ENCODE data around the gene RPL5. TPM values are rescaled to one million over a fixed set of nuclear protein-coding genes. Genes with fewer than 3 reads are reported as not detected.

RPL5 gene
- total RNA-seq, 1 donor from 2014 or later = 965 TPM

- DNase-seq (ENCODE audit: extremely low read depth, low read depth, low spot score) = no peak
Observed at GRCh38 chr1:92817986-92818764, 13.7 kb upstream of the RPL5 start.

DNA sequence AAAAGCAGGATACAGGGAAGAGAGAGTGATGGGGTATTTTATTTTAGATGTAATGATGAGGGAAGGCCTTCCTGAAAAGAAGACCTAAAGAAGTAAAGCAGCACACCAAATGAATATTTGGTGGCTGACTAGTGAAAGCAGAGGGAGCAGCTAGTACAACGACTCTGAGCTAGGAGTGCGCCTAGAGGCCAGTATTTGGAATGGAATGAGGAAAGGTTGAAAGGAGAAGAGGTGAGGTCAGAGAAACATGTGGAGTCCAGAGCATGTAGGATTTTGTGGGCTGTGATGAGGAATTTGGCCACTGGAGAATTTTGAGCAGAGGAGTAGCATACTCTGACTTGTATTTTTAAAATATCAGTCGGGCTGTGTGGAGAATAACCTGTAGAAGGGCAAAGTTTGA, 11.8 kb upstream of the RPL5 start:
- no peak for DNase-seq (ENCODE audit: extremely low read depth, low read depth, low spot score)

DNA sequence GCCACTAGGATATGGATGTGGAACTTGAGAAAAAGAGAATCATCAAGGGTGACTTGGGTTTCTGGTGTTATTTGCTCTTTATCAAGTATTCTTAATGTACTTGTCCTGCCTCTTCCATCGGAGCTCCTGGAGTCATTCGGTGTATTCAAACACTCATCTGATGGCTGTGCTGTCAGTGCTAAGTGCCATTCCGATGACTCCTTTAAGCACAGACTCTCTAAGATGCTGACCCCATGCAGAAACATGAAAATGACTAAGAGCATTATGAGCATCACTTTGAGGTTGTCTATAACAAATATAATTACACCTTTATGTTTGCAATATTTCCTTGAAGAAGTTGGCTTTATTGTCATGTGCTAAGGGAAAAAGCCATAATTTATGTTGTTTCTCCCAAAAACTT, 11.3 kb upstream of the RPL5 start:
- DNase-seq (ENCODE audit: extremely low read depth, low read depth, low spot score) = no peak

DNA sequence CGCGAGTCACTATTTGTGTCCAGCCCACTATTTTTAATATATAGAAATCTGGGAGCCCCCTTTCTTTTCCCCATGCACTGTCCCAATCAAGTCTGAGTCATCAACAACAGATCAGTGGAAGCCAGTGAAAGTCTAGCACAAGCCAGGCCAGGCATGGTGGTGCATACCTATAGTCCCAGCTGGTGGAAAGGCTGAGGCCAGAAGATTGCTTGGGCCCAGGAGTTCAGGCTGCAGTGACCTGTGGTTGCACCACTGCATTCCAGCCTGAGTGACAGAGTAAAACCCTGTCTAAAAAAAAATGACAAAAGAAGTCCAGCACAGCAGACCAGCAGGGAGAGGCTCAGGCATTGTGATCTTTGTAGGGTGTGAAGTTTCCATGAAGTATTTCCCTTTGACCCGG, 9.0 kb upstream of the RPL5 start:
- DNase-seq (ENCODE audit: extremely low read depth, low read depth, low spot score) = no peak

GRCh38 chr1:92826792-92827191, 5.0 kb upstream of the RPL5 start:
- no peak for DNase-seq (ENCODE audit: extremely low read depth, low read depth, low spot score)

DNA sequence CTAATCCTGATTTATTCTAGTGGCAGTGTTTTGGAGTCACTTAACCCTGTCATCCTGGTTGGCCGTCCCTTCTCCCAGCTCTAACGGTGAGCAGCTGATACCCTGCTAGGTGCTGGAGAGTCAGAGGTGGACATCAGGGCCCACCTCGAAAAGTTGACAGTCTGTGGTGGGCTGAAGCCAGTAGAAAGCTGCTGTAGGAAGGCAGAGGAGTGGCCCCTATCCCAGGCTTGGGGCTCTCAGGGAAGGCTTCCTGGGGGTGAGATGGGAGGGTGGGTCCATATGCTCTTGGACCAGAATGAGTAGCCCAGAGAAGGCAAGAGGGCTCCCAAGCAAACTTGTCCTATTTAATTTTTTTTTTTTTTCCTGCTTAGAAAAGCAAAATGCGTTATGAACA, 475 bp upstream of the RPL5 start:
- DNase-seq (ENCODE audit: extremely low read depth, low read depth, low spot score) = no peak

DNA sequence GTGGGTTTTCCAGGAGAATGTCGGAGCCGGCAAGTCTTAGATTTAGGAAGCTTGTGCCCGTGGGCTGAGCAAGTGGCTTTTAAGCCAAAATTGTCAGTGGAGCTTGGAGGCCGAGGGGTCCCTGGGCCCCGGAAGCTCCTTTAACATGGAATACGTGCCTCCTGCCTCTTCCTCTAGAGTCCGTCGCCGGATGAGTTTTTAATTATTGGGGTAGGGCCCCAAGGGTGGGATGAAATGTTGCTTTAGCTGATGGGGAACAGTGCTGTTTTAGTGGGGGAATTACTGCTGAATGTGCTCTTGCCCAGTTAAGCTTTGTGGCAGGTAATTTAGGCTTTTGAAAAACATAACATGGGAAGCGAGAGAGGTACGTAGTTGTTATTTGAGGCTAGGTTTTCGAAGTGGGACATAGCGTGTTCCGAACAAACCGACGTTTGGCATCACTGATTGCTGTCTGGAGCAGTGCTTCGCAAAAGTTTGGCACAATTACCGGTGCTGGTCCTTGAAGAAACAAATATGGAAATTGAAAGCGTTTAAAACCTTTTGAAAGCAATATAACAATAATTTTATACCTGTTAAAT, 786 bp downstream of the RPL5 start:
- no peak for DNase-seq (ENCODE audit: extremely low read depth, low read depth, low spot score)

- DNase-seq (ENCODE audit: extremely low read depth, low read depth, low spot score) = no peak
Observed at GRCh38 chr1:92833840-92834239, 2.0 kb downstream of the RPL5 start.

GRCh38 chr1:92834617-92835016, 2.8 kb downstream of the RPL5 start:
- DNase-seq (ENCODE audit: extremely low read depth, low read depth, low spot score) = no peak

GRCh38 chr1:92837062-92837461, 5.2 kb downstream of the RPL5 start:
- no peak for DNase-seq (ENCODE audit: extremely low read depth, low read depth, low spot score)

GRCh38 chr1:92838519-92838918, 6.7 kb downstream of the RPL5 start:
- no peak for DNase-seq (ENCODE audit: extremely low read depth, low read depth, low spot score)

DNA sequence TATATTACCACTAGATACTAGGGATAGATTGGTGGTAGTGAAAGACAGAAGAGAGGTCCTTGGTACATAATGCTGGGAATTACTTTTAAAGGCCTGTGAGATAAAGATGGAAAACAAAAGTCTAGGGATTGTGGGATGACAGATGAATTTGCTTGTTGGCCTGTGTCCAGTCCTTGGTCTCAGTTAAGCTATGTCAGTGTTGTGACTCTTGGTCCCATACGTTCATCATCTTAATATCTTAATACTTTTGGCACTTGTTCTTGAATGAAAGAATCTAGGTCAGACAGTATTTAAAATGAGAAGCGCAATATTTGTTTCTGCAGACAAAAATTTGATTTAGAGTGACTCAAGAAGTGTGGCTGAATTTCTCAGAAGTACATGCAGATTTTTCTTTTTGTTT, 7.6 kb downstream of the RPL5 start:
- no peak for DNase-seq (ENCODE audit: extremely low read depth, low read depth, low spot score)

DNA sequence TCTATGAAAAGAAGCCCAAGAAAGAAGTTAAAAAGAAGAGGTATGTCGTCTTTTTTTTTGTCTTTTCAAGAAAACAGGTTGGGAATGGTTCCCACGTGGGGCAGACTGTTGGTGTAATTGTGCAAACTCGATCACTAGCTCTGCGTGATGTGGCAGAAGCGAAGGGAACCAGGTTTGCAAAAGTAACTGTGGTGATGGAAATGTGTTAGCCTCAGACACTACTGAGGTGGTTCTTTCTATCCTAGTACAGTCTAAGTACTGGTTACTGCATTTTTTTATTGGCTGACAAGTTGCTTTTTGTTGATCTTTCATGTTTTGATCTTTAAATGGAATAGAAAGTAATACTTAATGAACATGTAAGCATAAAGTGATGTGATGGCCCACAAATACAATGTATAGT, 8.8 kb downstream of the RPL5 start:
- DNase-seq (ENCODE audit: extremely low read depth, low read depth, low spot score) = no peak

DNA sequence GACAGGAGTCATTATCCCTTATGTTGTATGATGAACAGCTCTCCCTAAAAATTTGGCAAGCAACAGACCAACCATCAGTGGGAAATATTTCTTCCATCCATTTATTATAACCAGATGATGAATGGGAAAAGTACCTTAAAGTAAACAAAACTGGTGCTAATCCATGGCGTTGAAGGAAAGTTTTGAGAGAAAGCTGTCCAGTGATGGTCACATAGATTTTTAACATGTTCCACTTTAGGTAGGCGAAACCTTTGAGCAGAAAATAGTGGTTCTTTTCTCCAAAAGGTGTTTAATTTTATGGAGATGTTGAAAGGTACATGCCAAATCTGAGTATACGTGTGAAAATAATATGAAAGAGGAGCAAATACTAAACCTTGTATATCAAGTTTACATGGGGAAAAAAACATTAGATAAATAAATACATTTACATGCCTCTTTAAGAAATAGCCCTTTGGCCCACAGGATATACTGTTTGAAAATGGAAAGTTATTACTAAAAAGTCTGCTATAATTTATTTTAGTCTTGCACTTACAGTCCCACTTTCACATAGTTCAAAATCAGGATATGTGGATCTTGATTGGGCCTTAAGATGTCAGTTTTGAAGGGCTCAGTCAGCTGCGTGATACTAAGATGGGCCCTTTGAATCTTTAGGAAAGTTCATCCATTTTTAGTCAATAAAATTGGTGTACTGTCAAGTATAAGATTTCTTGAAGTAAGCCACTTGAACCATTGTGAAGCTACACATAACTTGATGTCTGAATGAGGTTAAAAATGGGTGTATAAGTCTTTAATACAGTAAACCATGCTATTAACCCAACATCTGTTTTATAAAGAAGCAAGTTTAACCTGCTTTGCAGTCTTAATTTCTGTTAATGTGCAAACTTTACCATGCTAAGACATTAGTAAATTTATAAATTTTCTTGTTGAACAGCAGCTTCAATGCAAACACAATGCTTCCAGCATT, 10.5 kb downstream of the RPL5 start:
- no peak for DNase-seq (ENCODE audit: extremely low read depth, low read depth, low spot score)

DNA sequence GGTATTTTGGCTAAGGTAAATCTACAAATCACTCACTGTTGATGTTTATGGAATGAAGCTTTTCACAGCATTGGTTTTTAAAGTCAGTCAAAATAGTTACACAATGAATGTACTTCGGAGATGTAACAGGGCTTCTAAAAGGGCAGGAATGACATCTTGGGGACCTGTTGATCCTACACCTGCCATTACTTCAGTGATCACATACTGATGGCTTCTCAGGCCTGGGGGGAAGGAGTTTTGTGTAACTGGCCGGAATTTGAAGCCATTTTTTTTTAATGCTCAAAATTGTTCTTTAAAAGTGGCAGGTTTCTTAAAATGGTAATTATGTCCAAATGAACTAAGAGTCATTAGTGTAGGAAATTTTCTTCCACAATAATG, 11.2 kb downstream of the RPL5 start:
- no peak for DNase-seq (ENCODE audit: extremely low read depth, low read depth, low spot score)

- no peak for DNase-seq (ENCODE audit: extremely low read depth, low read depth, low spot score)
Observed at GRCh38 chr1:92843429-92844352, 11.9 kb downstream of the RPL5 start.

DNA sequence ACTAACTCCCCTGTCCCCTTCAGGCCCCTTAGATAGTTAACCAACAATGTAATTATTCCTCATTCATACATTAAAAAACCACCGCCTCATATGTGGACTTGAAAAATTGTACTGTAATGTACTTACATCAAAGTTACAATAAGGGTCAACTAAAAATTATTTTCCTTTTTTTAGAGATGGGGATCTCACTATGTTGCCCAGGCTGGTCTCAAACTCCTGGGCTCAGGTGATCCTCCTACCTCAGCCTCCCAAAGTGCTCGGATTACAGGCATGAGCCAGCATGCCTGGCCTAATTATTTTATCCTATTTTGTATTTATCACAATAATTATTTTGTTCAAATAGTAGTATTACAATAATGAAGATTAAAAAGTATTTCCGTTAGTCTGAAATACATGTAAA, 12.6 kb downstream of the RPL5 start:
- no peak for DNase-seq (ENCODE audit: extremely low read depth, low read depth, low spot score)

DNA sequence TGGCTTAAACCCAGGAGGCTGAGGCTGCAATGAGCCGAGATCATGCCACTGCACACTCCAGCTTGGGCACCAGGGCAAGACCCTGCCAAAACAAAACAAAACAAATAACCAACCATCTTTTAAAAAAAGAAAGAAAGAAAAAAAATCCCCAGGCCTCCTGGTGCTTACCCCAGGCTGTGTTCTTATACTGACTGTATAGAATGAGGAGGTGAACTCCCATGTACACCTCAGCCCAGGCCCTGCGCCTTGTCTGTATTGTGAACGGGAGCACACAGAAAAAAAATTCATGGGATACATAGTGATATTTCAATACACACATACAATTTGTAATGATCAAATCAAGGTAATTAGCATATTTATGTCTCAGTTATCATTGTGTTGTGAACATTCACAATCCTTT, 14.1 kb downstream of the RPL5 start:
- DNase-seq (ENCODE audit: extremely low read depth, low read depth, low spot score) = no peak

GRCh38 chr1:92848201-92848600, 16.4 kb downstream of the RPL5 start:
- DNase-seq (ENCODE audit: extremely low read depth, low read depth, low spot score) = no peak

DNA sequence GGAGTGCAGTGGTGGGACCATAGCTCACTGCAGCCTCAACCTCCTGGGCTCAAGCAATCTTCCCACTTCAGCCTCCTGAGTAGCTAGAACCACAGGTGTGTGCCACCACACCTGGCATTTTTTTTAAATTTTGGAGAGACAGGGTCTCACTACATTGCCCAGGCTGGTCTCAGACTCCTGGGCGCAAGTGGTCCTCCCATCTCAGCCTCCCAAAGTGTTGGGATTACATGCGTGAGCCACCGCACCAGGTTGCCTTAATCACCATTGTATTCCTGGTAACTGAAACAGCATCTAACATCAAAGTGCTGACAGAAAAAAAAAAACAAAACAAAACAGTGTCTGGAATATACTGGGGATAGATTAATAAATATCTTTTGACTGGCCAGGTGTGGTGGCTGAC, 18.2 kb downstream of the RPL5 start:
- no peak for DNase-seq (ENCODE audit: extremely low read depth, low read depth, low spot score)

DNA sequence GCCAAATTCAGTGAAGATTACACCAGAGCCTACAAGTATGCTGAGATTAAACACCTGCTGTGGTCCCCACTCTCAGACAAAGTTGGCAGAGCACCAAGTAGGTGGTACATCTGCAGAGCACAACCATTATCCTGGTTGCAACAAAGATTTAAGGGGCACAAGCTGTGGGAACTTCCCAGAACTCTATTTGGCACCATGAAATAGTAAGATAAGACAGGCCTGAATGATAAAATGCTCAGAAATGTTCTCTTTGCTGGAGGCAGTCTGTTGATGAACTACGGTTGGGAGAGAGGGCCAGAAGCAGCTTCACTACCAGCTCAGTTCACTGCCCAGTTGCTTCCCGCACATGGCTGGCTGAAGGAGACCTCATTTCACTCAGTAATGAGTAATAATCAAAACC, 19.9 kb downstream of the RPL5 start:
- no peak for DNase-seq (ENCODE audit: extremely low read depth, low read depth, low spot score)
